ENCODE results near the gene SHMT2. TPM values are rescaled to one million over a fixed set of nuclear protein-coding genes. Genes with fewer than 3 reads are reported as not detected.

The SHMT2 gene
- total RNA-seq, 1 donor from 2014 or later = 166 TPM

GRCh38 chr12:57224973-57225679 lies 4.4 kb upstream of the SHMT2 start:
- intact Hi-C loops (cut with micrococcal nuclease) = loop anchor here (2.0 to 5.0 kb wide), 3 partner anchors 14 to 527 kb away; partner anchors contain the start of genes CDK4 and OS9

GRCh38 chr12:57225680-57226210 lies 3.8 kb upstream of the SHMT2 start:
- intact Hi-C loops (cut with micrococcal nuclease) = loop anchor here (2.0 to 5.0 kb wide), 3 partner anchors 13 to 527 kb away; partner anchors contain the start of genes CDK4 and OS9

- intact Hi-C loops (cut with micrococcal nuclease) = loop anchor here (5.0 kb wide), 2 partner anchors 466 to 526 kb away; partner anchors contain the start of genes CDK4 and OS9
Observed at GRCh38 chr12:57226588-57227314, 2.8 kb upstream of the SHMT2 start.

- intact Hi-C loops (cut with micrococcal nuclease) = loop anchor here (5.0 kb wide), 2 partner anchors 465 to 525 kb away; partner anchors contain the start of genes CDK4 and OS9
Observed at GRCh38 chr12:57227315-57228115, 2.0 kb upstream of the SHMT2 start.

GRCh38 chr12:57229046-57229633 lies 371 bp upstream of the SHMT2 start:
- intact Hi-C loops (cut with micrococcal nuclease) = loop anchor here (1.0 to 5.0 kb wide), 6 partner anchors 10 to 523 kb away; partner anchors contain the start of genes CDK4, DDIT3, NEMP1 and OS9

GRCh38 chr12:57230381-57231155 lies 1.1 kb downstream of the SHMT2 start:
- intact Hi-C loops (cut with micrococcal nuclease) = loop anchor here (10.0 kb wide), 1 partner anchor 476 kb away; the partner anchor contains the start of gene PRIM1

- intact Hi-C loops (cut with micrococcal nuclease) = loop anchor here (10.0 kb wide), 1 partner anchor 477 kb away; the partner anchor contains the start of gene PRIM1
Observed at GRCh38 chr12:57231276-57232021, 1.9 kb downstream of the SHMT2 start.

- intact Hi-C loops (cut with micrococcal nuclease) = loop anchor here (10.0 kb wide), 1 partner anchor 477 kb away; the partner anchor contains the start of gene PRIM1
Observed at GRCh38 chr12:57232156-57232756, 2.7 kb downstream of the SHMT2 start.

GRCh38 chr12:57233357-57234232 lies 4.1 kb downstream of the SHMT2 start:
- intact Hi-C loops (cut with micrococcal nuclease) = loop anchor here (10.0 kb wide), 1 partner anchor 479 kb away; the partner anchor contains the start of gene PRIM1

- intact Hi-C loops (cut with micrococcal nuclease) = loop anchor here (10.0 kb wide), 1 partner anchor 479 kb away; the partner anchor contains the start of gene PRIM1
Observed at GRCh38 chr12:57234233-57234570, 4.7 kb downstream of the SHMT2 start.

- intact Hi-C loops (cut with micrococcal nuclease) = loop anchor here (10.0 kb wide), 1 partner anchor 480 kb away; the partner anchor contains the start of gene PRIM1
Observed at GRCh38 chr12:57234571-57235016, 5.1 kb downstream of the SHMT2 start.

- intact Hi-C loops (cut with micrococcal nuclease) = loop anchor here (10.0 kb wide), 1 partner anchor 480 kb away; the partner anchor contains the start of gene PRIM1
Observed at GRCh38 chr12:57235017-57235727, 5.7 kb downstream of the SHMT2 start.

GRCh38 chr12:57235728-57236131 lies 6.2 kb downstream of the SHMT2 start:
- intact Hi-C loops (cut with micrococcal nuclease) = loop anchor here (10.0 kb wide), 1 partner anchor 481 kb away; the partner anchor contains the start of gene PRIM1

GRCh38 chr12:57236201-57236924 lies 6.9 kb downstream of the SHMT2 start:
- intact Hi-C loops (cut with micrococcal nuclease) = loop anchor here (10.0 kb wide), 1 partner anchor 482 kb away; the partner anchor contains the start of gene PRIM1

- intact Hi-C loops (cut with micrococcal nuclease) = loop anchor here (10.0 kb wide), 1 partner anchor 482 kb away; the partner anchor contains the start of gene PRIM1
Observed at GRCh38 chr12:57236925-57237595, 7.5 kb downstream of the SHMT2 start.

Measured in T-helper 1 cell treated with Interleukin-12 subunit alpha and Interleukin-12 subunit beta and Interleukin-4 antibody, amounts not matched to agents 30 ng/mL and 1 ng/mL, for 36 hours (primary cell).